Sigmoid colon (tissue), 4 donors: Measurements from ENCODE around the gene GJA3.

Source experiments
- CTCF ChIP-seq, 4 experiments: fragments of 450-650 bp in 3 of 4; fragments of 200-600 bp in 1 of 4; IDR thresholded peaks; one replicate each; pipeline ENCODE4 v1.5.1; 2016 to 2019; ENCODE audit warnings: antibody characterized with exemption in 4 of 4, mild to moderate bottlenecking in 3 of 4, moderate library complexity in 2 of 4
- EP300 ChIP-seq, 4 donors: sonication (generic); formaldehyde crosslinking; IDR thresholded peaks; one replicate each; pipeline ENCODE4 v1.6.1; 2017; ENCODE audit warnings: antibody characterized with exemption in 4 of 4
- POLR2A ChIP-seq, 2 donors: fragments of 450-650 bp; IDR thresholded peaks; one replicate each; pipeline ENCODE4 v1.6.1; 2016; ENCODE audit warnings: antibody characterized with exemption in 2 of 2, mild to moderate bottlenecking in 2 of 2, moderate library complexity in 2 of 2

- no peak for TF ChIP-seq CTCF (IDR thresholded peaks at IDR 0.05)
- TF ChIP-seq POLR2A (IDR thresholded peaks at IDR 0.05): no peak
- TF ChIP-seq EP300 (IDR thresholded peaks at IDR 0.05): no peak
These were observed 23.8 kb downstream of the GJA3 start for GRCh38 chr13:20136781-20137703.
